Thyroid gland (tissue), 4 donors: ENCODE measurements around the gene PVR. TPM values are rescaled to one million over a fixed set of nuclear protein-coding genes. Genes with fewer than 3 reads are reported as not detected.

ENCODE experiments used
- DNase-seq, 2 donors: peaks; one replicate each; pipeline ENCODE4 v3.0.0-alpha.2; 2019
- H3K27ac ChIP-seq, 3 donors: fragments of 200-600 bp; sonication (generic); 1 replicate in 2 of 3; 2 replicates in 1 of 3; pipeline ENCODE4 v1.5.1; 2016 to 2019; ENCODE audit warnings: mild to moderate bottlenecking in 1 of 3, moderate library complexity in 1 of 3
- H3K27me3 ChIP-seq: fragments of 200-600 bp; sonication (generic); one replicate; pipeline ENCODE4 v1.5.1; 2019
- H3K36me3 ChIP-seq, 2 donors: fragments of 200-600 bp; sonication (generic); one replicate each; pipeline ENCODE4 v1.5.1; 2016 to 2019
- H3K4me1 ChIP-seq, 2 donors: fragments of 200-600 bp; sonication (generic); one replicate each; pipeline ENCODE4 v1.5.1; 2017 to 2019
- H3K4me3 ChIP-seq, 3 donors: fragments of 200-600 bp; sonication (generic); replicated peaks in 1 of 3; 1 replicate in 2 of 3; 2 replicates in 1 of 3; pipeline ENCODE4 v1.5.1; 2016; ENCODE audit warnings: mild to moderate bottlenecking in 1 of 3
- H3K9me3 ChIP-seq: fragments of 200-600 bp; sonication (generic); one replicate; pipeline ENCODE4 v1.5.1; 2017
- POLR2A ChIP-seq, 2 donors: fragments of 450-650 bp; IDR thresholded peaks; one replicate each; pipeline ENCODE4 v1.6.1; 2017; ENCODE audit warnings: antibody characterized with exemption in 2 of 2, mild to moderate bottlenecking in 2 of 2, moderate library complexity in 1 of 2
- WGBS, 2 donors: methylation state at CpG; one replicate each; pipeline ENCODE4 v1.1.5; 2017; 5-methylcytosine and 5-hydroxymethylcytosine counted together
- intact Hi-C: fragments of 100-400 bp; cut with DNase I; formaldehyde crosslinking; loops from one replicate; pipeline ENCODE4 v1.15.1; 2023
- total RNA-seq, 4 donors: library from RNA; depleted of rRNA; stranded (reverse); fragments of >200 nt; gene quantifications; one replicate each; pipeline ENCODE4 v1.2.3, GENCODE V29; 2016
- TF ChIP-seq, protein P1 (sequence below), 6 experiments: fragments of 200-600 bp in 3 of 6; fragments of 450-650 bp in 3 of 6; sonication (generic) in 3 of 6; IDR thresholded peaks; one replicate each; pipeline ENCODE4 v1.5.1; 2016 to 2019; ENCODE audit warnings: antibody characterized with exemption in 6 of 6, mild to moderate bottlenecking in 2 of 6, inconsistent platforms in 1 of 6, moderate library complexity in 1 of 6

The PVR gene
- total RNA-seq, 4 donors from 2014 or later = 25.4 to 36.5 (median 30.2) TPM

- Histone ChIP-seq H3K4me1 (peaks cover 6 to 7% of the 10 kb centered on the region in 2 donors), H3K9me3 (no peaks in the 10 kb centered on the region), H3K4me3 (no peak overlapping the region), H3K27me3 (no peaks in the 10 kb centered on the region), H3K36me3 (no peaks in the 10 kb centered on the region), H3K27ac (no peak overlapping the region)
- DNase-seq = no peak
- intact Hi-C loops = no loop called here
- 87 to 89% methylated on average over 15 of the region's 15 CpGs for WGBS, 2 donors
- TF ChIP-seq, protein P1, sequence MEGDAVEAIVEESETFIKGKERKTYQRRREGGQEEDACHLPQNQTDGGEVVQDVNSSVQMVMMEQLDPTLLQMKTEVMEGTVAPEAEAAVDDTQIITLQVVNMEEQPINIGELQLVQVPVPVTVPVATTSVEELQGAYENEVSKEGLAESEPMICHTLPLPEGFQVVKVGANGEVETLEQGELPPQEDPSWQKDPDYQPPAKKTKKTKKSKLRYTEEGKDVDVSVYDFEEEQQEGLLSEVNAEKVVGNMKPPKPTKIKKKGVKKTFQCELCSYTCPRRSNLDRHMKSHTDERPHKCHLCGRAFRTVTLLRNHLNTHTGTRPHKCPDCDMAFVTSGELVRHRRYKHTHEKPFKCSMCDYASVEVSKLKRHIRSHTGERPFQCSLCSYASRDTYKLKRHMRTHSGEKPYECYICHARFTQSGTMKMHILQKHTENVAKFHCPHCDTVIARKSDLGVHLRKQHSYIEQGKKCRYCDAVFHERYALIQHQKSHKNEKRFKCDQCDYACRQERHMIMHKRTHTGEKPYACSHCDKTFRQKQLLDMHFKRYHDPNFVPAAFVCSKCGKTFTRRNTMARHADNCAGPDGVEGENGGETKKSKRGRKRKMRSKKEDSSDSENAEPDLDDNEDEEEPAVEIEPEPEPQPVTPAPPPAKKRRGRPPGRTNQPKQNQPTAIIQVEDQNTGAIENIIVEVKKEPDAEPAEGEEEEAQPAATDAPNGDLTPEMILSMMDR (IDR thresholded peaks at IDR 0.05) = no peak
- no peak for TF ChIP-seq POLR2A (IDR thresholded peaks at IDR 0.05)
Measured at GRCh38 chr19:44701228-44701627, 57.5 kb downstream of the PVR start.

DNA sequence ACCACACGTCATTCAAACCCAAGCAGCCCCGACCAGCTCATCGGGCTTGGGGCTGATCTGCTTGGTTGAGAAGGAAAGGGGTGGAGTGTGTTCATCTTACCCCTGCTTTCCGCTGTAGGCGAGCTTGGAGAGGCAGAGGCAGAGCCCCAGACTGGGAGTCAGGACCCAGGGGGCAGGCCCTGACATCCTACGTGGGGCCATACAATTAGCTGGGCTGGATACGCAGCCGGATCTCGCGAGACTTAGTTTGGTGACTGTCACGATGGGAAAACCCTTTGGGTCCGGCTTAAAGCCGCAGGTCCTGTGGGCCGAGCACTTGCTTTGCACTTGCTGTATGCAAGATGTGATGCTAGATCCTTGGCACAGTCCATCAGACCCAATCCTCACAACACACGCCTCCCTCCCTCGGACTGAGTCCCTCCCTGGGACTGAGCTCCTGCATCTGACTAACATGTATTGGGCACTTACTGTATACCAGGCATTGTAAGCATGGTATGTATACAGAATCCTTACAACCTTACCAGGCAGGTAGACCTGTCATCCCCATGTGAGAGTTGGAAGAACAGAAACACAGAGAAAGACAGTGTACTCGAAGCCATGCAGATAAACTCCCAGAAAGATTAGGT lies 59.0 kb downstream of the PVR start:
- no peaks in the 10 kb centered on the region for H3K36me3 ChIP-seq
- TF ChIP-seq, protein P1 (IDR thresholded peaks at IDR 0.05) = no peak
- no peak for TF ChIP-seq POLR2A (IDR thresholded peaks at IDR 0.05)
- no peak for DNase-seq
- no peaks in the 10 kb centered on the region for H3K9me3 ChIP-seq
- WGBS, 2 donors = 77 to 81% methylated on average over 6 to 14 of the region's 17 CpGs
- no peak overlapping the region for H3K27ac ChIP-seq
- no peaks in the 10 kb centered on the region for H3K27me3 ChIP-seq
- H3K4me1 ChIP-seq = no peaks in the 10 kb centered on the region
- intact Hi-C loops = no loop called here
- no peak overlapping the region for H3K4me3 ChIP-seq

DNA sequence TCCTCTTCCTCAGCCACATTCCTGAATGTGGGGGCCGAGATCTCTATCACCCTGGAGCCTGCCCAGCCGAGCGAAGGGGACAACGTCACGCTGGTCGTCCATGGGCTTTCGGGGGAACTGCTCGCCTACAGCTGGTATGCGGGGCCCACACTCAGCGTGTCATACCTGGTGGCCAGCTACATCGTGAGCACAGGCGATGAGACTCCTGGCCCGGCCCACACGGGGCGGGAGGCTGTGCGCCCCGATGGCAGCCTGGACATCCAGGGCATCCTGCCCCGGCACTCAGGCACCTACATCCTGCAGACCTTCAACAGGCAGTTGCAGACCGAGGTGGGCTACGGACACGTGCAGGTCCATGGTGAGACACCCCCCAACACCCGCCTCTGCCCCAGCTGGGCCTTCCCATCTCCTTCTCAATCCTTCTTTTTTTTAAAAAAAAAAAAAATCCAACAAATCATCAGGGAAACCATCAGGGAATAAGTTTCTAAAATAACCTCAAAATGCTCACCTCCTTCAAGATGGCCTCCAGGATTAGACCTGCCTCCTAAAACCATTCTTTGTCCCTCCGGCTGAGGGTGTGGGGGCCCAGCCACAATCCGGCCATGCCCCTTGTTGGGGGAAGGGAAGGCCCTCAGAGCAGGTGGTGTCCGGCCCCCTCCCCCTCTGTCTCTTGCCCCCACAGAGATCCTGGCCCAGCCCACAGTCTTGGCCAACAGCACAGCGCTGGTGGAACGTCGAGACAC lies 59.8 kb downstream of the PVR start:
- DNase-seq = no peak
- H3K4me3 ChIP-seq = no peak overlapping the region
- no peak for TF ChIP-seq POLR2A (IDR thresholded peaks at IDR 0.05)
- TF ChIP-seq, protein P1 (IDR thresholded peaks at IDR 0.05) = no peak
- no peaks in the 10 kb centered on the region for H3K4me1 ChIP-seq
- WGBS, 2 donors = 74 to 84% methylated on average over 17 to 20 of the region's 28 CpGs
- H3K27me3 ChIP-seq = no peaks in the 10 kb centered on the region
- H3K27ac ChIP-seq = no peak overlapping the region
- intact Hi-C loops = no loop called here
- no peaks in the 10 kb centered on the region for H3K9me3 ChIP-seq
- no peaks in the 10 kb centered on the region for H3K36me3 ChIP-seq

- WGBS, 2 donors = 88 to 97% methylated on average over 1 of the region's 1 CpG
- H3K4me1 ChIP-seq = no peaks in the 10 kb centered on the region
- no peaks in the 10 kb centered on the region for H3K36me3 ChIP-seq
- no peak for DNase-seq
- no peak overlapping the region for H3K4me3 ChIP-seq
- H3K9me3 ChIP-seq = no peaks in the 10 kb centered on the region
- intact Hi-C loops = no loop called here
- no peaks in the 10 kb centered on the region for H3K27me3 ChIP-seq
- TF ChIP-seq POLR2A (IDR thresholded peaks at IDR 0.05) = no peak
- TF ChIP-seq, protein P1 (IDR thresholded peaks at IDR 0.05) = no peak
- no peak overlapping the region for H3K27ac ChIP-seq
Measured at GRCh38 chr19:44704982-44705381, 61.3 kb downstream of the PVR start.

DNA sequence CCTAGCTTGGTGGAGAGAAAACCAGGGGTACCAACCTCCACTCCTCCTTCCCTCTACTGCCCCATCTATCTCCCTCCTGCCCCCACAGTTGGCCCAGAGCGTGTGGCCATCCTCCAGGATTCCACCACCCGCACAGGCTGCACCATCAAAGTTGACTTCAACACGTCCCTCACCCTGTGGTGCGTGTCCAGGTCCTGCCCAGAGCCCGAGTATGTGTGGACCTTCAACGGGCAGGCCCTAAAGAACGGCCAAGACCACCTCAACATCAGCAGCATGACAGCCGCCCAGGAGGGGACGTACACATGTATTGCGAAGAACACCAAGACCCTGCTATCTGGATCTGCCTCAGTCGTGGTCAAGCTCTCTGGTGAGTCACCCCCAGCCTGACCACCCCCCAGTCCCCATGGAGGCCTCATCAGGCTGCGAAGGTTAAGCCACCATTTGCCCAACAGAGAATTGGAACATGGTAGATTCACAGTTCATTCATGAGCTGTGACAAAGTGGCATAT lies 61.8 kb downstream of the PVR start:
- DNase-seq = no peak
- Histone ChIP-seq H3K4me1 (no peaks in the 10 kb centered on the region), H3K9me3 (no peaks in the 10 kb centered on the region), H3K36me3 (no peaks in the 10 kb centered on the region), H3K4me3 (no peak overlapping the region), H3K27me3 (no peaks in the 10 kb centered on the region), H3K27ac (no peak overlapping the region)
- whole genome bisulfite sequencing, 2 donors = 97% methylated on average over 7 to 11 of the region's 12 CpGs
- intact Hi-C loops = no loop called here
- TF ChIP-seq, protein P1 (IDR thresholded peaks at IDR 0.05) = no peak
- no peak for TF ChIP-seq POLR2A (IDR thresholded peaks at IDR 0.05)
